Measurements from ENCODE around the gene AUNIP.

AUNIP gene

GRCh38 chr1:25797939-25798338 lies 61.3 kb downstream of the AUNIP start:
- no peak for DNase-seq (ENCODE audit: extremely low read depth in 1 of 2, low read depth in 1 of 2)

GRCh38 chr1:25796811-25797458 lies 62.3 kb downstream of the AUNIP start:
- peak; percentile 57 to 65 for DNase-seq (ENCODE audit: extremely low read depth in 1 of 2, low read depth in 1 of 2)

- peak in 1 of 2 donors; percentile 54 for DNase-seq (ENCODE audit: extremely low read depth in 1 of 2, low read depth in 1 of 2)
Observed at GRCh38 chr1:25795946-25796810, 63.1 kb downstream of the AUNIP start.

- no peak for DNase-seq (ENCODE audit: extremely low read depth in 1 of 2, low read depth in 1 of 2)
Observed at GRCh38 chr1:25795211-25795610, 64.0 kb downstream of the AUNIP start.

GRCh38 chr1:25794325-25794724 lies 64.9 kb downstream of the AUNIP start:
- no peak for DNase-seq (ENCODE audit: extremely low read depth in 1 of 2, low read depth in 1 of 2)

GRCh38 chr1:25793585-25794170 lies 65.6 kb downstream of the AUNIP start:
- no peak for DNase-seq (ENCODE audit: extremely low read depth in 1 of 2, low read depth in 1 of 2)

- no peak for DNase-seq (ENCODE audit: extremely low read depth in 1 of 2, low read depth in 1 of 2)
Observed at GRCh38 chr1:25792115-25792514, 67.1 kb downstream of the AUNIP start.

- DNase-seq (ENCODE audit: extremely low read depth in 1 of 2, low read depth in 1 of 2): no peak
Observed at GRCh38 chr1:25790472-25790871, 68.8 kb downstream of the AUNIP start.

GRCh38 chr1:25787760-25788166 lies 71.5 kb downstream of the AUNIP start:
- DNase-seq (ENCODE audit: extremely low read depth in 1 of 2, low read depth in 1 of 2): no peak

- DNase-seq (ENCODE audit: extremely low read depth in 1 of 2, low read depth in 1 of 2): no peak
Observed at GRCh38 chr1:25786887-25787759, 72.1 kb downstream of the AUNIP start.

GRCh38 chr1:25785333-25786067 lies 73.8 kb downstream of the AUNIP start:
- no peak for DNase-seq (ENCODE audit: extremely low read depth in 1 of 2, low read depth in 1 of 2)

GRCh38 chr1:25784575-25785051 lies 74.6 kb downstream of the AUNIP start:
- no peak for DNase-seq (ENCODE audit: extremely low read depth in 1 of 2, low read depth in 1 of 2)

All from stimulated activated CD8-positive, alpha-beta memory T cell treated with anti-CD3 and anti-CD28 coated beads, Interleukin-7, amount 100 ng/mL, for 48 hours (primary cell).